BE2C (cell line): ENCODE measurements around the gene HTR3B. TPM values are rescaled to one million over a fixed set of nuclear protein-coding genes. Genes with fewer than 3 reads are reported as not detected.

ENCODE experiments used
- DNase-seq: peaks from one replicate; pipeline ENCODE4 v3.0.0-alpha.2; 2020
- H3K27me3 ChIP-seq: fragments of 250-450 bp; sonication (Bioruptor Pico); 2 replicates; pipeline ENCODE4 v1.5.1; 2020; ENCODE audit warnings: mild to moderate bottlenecking
- H3K36me3 ChIP-seq: fragments of 250-450 bp; sonication (Bioruptor Pico); 2 replicates; pipeline ENCODE4 v1.5.1; 2020; ENCODE audit warnings: mild to moderate bottlenecking
- H3K4me1 ChIP-seq: fragments of 250-450 bp; sonication (Bioruptor Pico); 2 replicates; pipeline ENCODE4 v1.5.1; 2020
- H3K4me3 ChIP-seq: 2 replicates; pipeline ENCODE4 v1.5.1; 2011; ENCODE audit warnings: low read depth, low read length
- H3K9me3 ChIP-seq: fragments of 250-450 bp; sonication (Bioruptor Pico); 2 replicates; pipeline ENCODE4 v1.5.1; 2020
- CTCF ChIP-seq: IDR thresholded peaks from 2 replicates; pipeline ENCODE4 v1.5.1; 2012; ENCODE audit warnings: mild to moderate bottlenecking, low read depth, low read length
- polyA plus RNA-seq: library from polyadenylated mRNA; unstranded; fragments of >200 nt; gene quantifications from one replicate; pipeline ENCODE4 v1.2.1, GENCODE V29; 2012; ENCODE audit warnings: low read depth, missing spikeins; ENCODE audit not compliant: insufficient read length, insufficient read depth

The HTR3B gene
- polyA plus RNA-seq: not detected

GRCh38 chr11:113904379-113905101, at the start of gene HTR3B:
TSS of gene HTR3B (plus strand) at chr11:113904796. CDS start at chr11:113904934, 138 bp downstream.
- no peak within 1 kb of the TSS for H3K4me3 ChIP-seq
- H3K9me3 ChIP-seq: no peaks in the 10 kb centered on the region
- TF ChIP-seq CTCF: no peak
- H3K36me3 ChIP-seq: no peaks in the 10 kb centered on the region
- DNase-seq: peak; percentile 35
- peaks cover 23% of the 10 kb centered on the region for H3K4me1 ChIP-seq
- H3K27me3 ChIP-seq: no peaks in the 10 kb centered on the region

GRCh38 chr11:113855803-113856202, 48.8 kb upstream of the HTR3B start:
- H3K36me3 ChIP-seq: peaks cover 7% of the 10 kb centered on the region
- no peaks in the 10 kb centered on the region for H3K9me3 ChIP-seq
- no peak for TF ChIP-seq CTCF
- H3K4me1 ChIP-seq: no peaks in the 10 kb centered on the region
- no peak overlapping the region for H3K4me3 ChIP-seq
- no peak for DNase-seq
- no peaks in the 10 kb centered on the region for H3K27me3 ChIP-seq

- no peak for TF ChIP-seq CTCF
- Histone ChIP-seq H3K36me3 (peaks cover 3% of the 10 kb centered on the region), H3K4me1 (no peaks in the 10 kb centered on the region), H3K9me3 (no peaks in the 10 kb centered on the region), H3K27me3 (no peaks in the 10 kb centered on the region), H3K4me3 (no peak overlapping the region)
- no peak for DNase-seq
These were observed 47.4 kb upstream of the HTR3B start for GRCh38 chr11:113856966-113857759.

- Histone ChIP-seq H3K27me3 (no peaks in the 10 kb centered on the region), H3K4me1 (no peaks in the 10 kb centered on the region), H3K36me3 (no peaks in the 10 kb centered on the region), H3K4me3 (no peak overlapping the region), H3K9me3 (no peaks in the 10 kb centered on the region)
- no peak for DNase-seq
- no peak for TF ChIP-seq CTCF
These were observed 44.9 kb upstream of the HTR3B start for GRCh38 chr11:113859665-113860064.

- H3K9me3 ChIP-seq: no peaks in the 10 kb centered on the region
- peaks cover 6% of the 10 kb centered on the region; the same call in 1 of the 2 replicates for H3K36me3 ChIP-seq
- H3K4me3 ChIP-seq: no peak overlapping the region
- no peaks in the 10 kb centered on the region for H3K27me3 ChIP-seq
- TF ChIP-seq CTCF: no peak
- DNase-seq: no peak
- H3K4me1 ChIP-seq: no peaks in the 10 kb centered on the region
These were observed 42.2 kb upstream of the HTR3B start for GRCh38 chr11:113862435-113862834.

- H3K4me1 ChIP-seq: no peaks in the 10 kb centered on the region
- H3K27me3 ChIP-seq: no peaks in the 10 kb centered on the region
- no peak for TF ChIP-seq CTCF
- no peak overlapping the region for H3K4me3 ChIP-seq
- no peak for DNase-seq
- no peaks in the 10 kb centered on the region for H3K9me3 ChIP-seq
- H3K36me3 ChIP-seq: peaks cover 6% of the 10 kb centered on the region; the same call in 1 of the 2 replicates
These were observed 40.2 kb upstream of the HTR3B start for GRCh38 chr11:113864410-113864809.
